LHCN-M2 (cell line): ENCODE results near the gene SH3RF2. TPM values are rescaled to one million over a fixed set of nuclear protein-coding genes. Genes with fewer than 3 reads are reported as not detected.
A peak's percentile ranks its signal among the peaks of the same experiment; 100 is the strongest.
"Not testable (repeated sequence)": the region's sequence is repeated elsewhere in the genome, so short reads cannot be mapped to it uniquely, and the experiment has no call there.

ENCODE experiments used
- DNase-seq: peaks from one replicate; pipeline ENCODE4 v3.0.0-alpha.2; 2012; ENCODE audit warnings: low read depth
- total RNA-seq: library from RNA; depleted of rRNA; stranded (reverse); fragments of >200 nt; gene quantifications from 2 replicates; pipeline ENCODE4 v1.2.3, GENCODE V29; 2014

The SH3RF2 gene
- total RNA-seq, 1 experiment from 2014 or later, result 1.9 TPM

DNA sequence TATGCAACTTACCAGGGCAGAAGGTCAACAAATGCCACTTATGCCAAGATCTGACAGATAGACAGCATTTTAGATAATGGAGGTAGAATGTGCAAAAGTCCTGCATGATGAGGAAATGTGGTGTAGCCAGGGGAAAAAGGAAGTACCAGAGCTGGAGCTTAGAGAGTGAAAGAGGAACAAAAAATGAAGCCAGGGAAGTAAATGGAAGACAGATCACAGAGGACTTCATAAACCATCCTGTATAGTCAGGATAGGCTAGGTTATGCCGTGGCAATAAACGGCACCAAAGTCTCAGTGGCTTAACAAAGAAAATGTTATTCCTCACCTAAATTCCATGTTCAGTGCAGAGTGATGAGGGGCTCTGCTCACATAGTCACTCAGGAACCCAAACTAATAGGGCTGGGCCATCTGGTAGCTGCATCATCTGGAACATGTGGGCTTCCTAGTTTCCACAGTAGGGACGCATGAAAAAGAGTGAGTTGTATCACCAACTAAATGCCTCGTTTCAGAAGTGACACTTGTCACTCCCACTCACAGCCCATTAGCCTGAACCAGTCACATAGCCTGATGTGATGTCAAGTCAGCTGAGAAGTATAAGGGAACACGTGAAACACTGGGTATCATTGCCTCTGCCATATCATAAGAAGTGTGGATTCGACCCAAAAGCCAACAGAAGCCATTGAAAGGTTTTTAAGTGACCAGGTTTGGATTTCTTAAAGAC is 70.3 kb downstream of the SH3RF2 start:
- DNase-seq, result no peak

DNA sequence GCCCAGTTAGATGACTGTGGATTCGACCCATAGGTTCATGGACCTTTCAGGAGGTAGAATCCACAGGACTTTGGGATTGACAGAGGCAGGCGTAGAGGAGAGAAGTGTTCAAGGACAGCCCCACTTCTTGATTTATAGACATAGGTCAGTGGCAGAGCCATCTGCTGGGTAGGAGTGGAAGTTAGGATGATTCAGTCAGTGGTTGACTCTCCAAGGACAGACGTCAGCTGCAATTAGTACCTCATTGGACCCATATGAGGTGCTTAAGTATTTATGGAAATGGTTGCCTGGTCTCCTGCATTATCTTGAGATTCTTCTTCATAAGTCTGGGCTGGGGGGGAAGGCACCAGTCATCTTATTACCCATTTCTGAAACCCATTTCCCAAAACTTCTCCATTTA is 70.9 kb downstream of the SH3RF2 start:
- DNase-seq, result peak; percentile 31

DNA sequence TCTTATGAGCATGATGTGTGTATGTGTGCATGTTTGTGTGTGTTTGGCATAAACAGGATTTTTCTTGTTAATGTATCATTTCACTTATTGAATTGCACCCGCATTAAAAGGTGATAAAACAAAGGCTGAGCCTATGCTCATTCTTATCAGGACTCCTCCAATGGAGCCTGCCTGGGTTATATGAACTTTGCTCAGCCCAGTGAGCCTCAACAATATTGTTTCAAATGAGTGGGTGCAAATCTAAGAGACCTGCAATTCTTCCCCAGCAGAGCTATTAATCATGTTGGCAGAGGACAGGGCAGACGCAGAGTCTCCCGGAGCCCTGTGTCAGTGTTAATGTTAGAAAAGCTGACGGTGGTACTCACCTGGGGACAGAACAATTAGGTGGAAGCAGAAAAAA is 71.6 kb downstream of the SH3RF2 start:
- no peak for DNase-seq

- no peak for DNase-seq
These were observed 72.6 kb downstream of the SH3RF2 start for GRCh38 chr5:146009020-146009419.

DNA sequence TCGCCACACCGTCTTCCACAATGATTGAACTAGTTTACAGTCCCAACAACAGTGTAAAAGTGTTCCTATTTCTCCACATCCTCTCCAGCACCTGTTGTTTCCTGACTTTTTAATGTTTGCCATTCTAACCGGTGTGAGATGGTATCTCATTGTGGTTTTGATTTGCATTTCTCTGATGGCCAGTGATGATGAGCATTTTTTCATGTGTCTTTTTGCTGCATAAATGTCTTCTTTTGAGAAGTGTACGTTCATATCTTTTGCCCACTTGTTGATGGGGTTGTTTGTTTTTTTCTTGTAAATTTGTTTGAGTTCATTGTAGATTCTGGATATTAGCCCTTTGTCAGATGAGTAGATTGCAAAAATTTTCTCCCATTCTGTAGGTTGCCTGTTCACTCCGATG is 74.1 kb downstream of the SH3RF2 start:
- DNase-seq, result not testable (repeated sequence)

DNA sequence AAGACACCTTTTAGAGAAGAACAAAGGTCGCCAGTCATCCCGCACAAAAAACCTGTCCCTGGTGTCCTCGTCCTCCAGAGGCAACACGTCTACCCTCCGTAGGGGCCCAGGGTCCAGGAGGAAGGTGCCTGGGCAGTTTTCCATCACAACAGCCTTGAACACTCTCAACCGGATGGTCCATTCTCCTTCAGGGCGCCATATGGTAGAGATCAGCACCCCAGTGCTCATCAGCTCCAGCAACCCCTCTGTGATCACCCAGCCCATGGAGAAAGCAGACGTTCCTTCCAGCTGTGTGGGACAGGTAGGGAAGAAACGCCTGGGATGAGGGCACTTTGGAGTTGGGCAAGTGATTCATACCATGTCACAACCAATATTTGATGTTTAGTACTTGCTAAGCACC is 77.4 kb downstream of the SH3RF2 start:
- no peak for DNase-seq

- DNase-seq, result no peak
These were observed 78.6 kb downstream of the SH3RF2 start for GRCh38 chr5:146015001-146015400.

GRCh38 chr5:146016764-146017484 is 80.5 kb downstream of the SH3RF2 start:
- DNase-seq, result no peak

- DNase-seq, result no peak
These were observed 82.4 kb downstream of the SH3RF2 start for GRCh38 chr5:146018514-146019375.

GRCh38 chr5:146020100-146020499 is 83.7 kb downstream of the SH3RF2 start:
- DNase-seq, result no peak

DNA sequence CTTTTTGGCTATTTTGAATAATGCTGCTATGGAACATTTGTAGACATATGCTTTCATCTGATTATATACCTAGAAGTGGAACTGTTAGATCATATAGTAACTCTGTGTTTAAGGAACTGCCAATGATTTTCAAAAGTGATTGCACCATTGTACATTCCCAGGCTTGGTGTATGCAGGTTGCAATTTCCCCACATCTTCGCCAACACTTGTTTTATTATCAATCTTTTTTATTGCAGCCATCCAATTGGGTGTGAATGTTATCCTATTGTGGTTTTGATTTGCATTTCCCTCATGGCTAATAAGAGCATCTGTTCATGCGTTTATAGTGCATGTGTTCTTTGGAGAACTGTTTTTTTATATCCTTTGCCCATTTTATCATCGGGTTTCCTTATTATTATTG is 87.7 kb downstream of the SH3RF2 start:
- no peak for DNase-seq

DNA sequence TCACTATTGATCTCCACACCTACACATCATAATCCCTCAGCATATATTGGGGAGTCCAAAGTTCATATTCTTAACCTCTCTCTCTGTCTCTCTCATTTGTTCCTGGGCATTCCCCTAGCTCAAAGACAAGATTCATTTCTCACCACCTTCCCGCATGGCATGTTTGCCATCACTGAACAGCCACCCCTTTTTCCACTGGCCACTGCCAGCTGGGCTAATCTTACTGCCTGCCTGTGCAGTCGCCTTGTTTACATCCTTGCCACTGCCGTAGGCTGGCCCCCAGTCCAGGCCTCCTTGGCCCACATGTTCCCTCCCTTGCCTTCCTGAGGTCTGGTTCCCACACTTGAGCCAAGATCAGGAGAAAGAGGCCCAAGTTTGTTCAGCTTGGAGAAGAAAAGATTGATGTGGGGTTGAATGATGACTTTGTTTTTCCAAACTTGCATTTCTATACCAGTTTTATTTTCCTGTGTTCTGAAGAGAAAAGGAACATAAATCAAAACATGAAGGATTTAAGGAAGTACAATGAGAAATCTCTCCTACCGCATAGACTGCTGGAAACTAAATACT is 88.8 kb downstream of the SH3RF2 start:
- no peak for DNase-seq

DNA sequence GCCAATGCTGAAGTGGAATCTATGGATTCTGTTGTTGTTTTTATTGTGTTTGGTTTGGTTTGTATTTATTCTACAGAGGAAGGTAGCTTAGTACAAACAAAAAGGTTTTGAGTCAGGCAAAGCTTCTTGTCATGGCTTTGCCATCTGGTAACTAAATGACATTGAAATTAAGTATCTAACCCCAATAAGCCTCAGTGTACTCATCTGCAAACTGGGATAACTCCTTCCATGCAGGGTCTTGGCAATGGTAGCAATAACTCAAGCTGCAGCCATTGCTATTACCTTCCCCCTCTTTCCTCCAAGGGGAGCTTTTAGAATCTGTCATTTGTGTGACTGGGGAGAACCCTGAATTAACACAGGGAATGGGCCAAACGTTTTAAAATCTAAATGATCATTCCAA is 89.3 kb downstream of the SH3RF2 start:
- DNase-seq, result no peak

- no peak for DNase-seq
These were observed 90.1 kb downstream of the SH3RF2 start for GRCh38 chr5:146026307-146027010.

- DNase-seq, result no peak
These were observed 91.4 kb downstream of the SH3RF2 start for GRCh38 chr5:146027751-146028150.

- no peak for DNase-seq
These were observed 96.5 kb downstream of the SH3RF2 start for GRCh38 chr5:146032911-146033310.

DNA sequence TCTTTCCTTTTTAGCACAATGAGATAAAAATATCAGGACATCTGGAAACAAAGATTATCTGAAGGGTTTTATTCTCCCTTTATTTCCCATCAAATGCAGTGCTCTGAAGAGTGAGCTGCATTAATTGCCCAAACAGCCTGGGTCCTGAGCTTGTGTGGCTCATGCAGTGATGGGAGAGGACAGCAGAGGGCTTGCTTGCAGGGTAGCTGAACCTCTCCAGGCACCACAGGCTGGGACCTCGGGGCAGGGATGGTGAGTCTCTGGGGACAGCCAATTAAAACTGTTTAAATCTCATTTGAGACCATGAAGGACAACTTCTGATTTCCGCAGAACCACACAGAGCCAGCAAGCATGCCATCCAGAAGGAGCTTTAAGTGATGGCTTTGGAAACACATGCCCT is 97.7 kb downstream of the SH3RF2 start:
- DNase-seq, result no peak

- no peak for DNase-seq
These were observed 98.2 kb downstream of the SH3RF2 start for GRCh38 chr5:146034605-146035004.

DNA sequence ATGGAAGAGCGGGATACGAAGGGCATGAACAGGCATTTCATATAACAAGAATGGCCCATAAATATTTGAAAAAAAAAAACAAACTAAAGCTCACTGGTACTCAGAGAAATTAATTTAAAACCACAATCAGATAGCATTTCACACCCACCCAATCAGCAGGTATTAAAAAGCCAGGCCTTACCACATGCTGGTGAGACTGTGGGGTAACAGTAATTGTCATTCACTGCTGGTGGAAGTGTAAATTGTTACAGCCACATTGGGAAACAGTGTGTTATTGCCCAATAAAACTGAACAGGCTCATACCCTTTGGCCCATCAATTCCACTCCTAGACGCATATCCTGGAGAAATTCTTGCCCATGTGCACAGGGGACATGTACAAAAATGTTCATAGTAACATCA is 103.0 kb downstream of the SH3RF2 start:
- no peak for DNase-seq

DNA sequence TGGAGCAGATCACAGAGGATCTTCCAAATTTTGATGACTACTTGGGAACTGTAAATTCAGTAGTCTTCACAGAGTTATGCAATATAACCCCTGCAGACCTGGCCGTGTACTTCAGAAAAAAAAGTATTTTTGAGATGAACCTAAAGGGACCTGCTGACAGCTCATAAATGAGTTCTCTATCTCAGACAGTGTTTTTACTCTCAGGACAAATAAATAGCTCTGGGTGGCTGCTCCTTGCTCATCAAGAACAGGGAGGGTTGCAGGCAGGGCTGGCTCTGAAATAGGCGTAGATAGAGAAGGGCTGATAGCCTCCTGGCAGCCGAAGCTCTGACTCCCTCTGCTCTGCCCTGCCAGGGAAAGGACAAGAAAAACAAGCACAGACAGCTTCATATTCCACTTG is 104.1 kb downstream of the SH3RF2 start:
- DNase-seq, result no peak

GRCh38 chr5:146041180-146041789 is 104.9 kb downstream of the SH3RF2 start:
- DNase-seq, result peak; percentile 7
